ENCODE data around the gene OSBPL3.

OSBPL3 gene

DNA sequence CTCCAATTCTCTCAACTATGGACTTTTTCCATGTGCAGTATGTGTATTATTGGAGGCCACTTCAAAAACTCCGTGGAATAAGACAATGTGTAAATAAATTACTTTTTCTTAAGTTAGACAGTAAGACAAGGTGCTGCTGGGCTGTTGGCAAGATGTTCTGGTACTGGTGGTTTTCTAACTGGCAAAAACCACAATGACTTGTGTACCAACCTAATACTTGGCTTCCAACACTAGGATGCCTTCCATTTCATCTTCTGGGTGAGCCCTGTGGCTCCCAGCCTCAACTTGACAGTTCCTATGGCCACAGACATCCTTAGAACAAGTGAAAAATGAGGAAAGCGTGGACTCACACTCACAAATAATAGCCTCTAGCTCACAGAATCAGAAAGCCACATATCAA lies 77.0 kb downstream of the OSBPL3 start:
- Histone ChIP-seq H3K9me3 (ENCODE audit: control insufficient read depth, low read depth, low read length) (no peaks in the 10 kb centered on the region), H3K27ac (ENCODE audit: low read length) (no peak overlapping the region), H3K36me3 (ENCODE audit: control insufficient read depth, low read depth, low read length) (no peaks in the 10 kb centered on the region), H3K9ac (ENCODE audit: low read length) (no peak overlapping the region), H3K4me3 (ENCODE audit: low read length) (no peak overlapping the region), H3K4me1 (ENCODE audit: control insufficient read depth, low read depth, low read length) (no peaks in the 10 kb centered on the region), H3K27me3 (ENCODE audit: control insufficient read depth, insufficient read depth, low read length) (no peaks in the 10 kb centered on the region)

DNA sequence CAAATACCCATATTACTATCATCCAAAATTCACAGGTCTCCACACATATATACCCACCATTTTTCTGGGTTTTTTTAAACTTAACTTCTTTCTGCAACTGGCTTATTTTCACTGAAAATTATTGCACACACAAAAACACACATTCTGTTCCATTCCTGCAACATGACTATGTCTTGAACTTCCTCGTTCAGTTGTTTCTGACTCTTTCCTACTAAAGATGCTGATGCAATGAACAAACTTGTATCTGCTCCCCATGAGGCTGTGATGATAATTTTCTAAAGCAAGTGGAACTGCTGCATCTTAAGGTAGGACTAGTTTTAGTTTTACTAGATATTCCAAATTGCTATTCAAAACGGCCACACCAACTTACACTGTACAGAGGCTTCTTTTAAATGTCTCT lies 77.7 kb downstream of the OSBPL3 start:
- Histone ChIP-seq H3K36me3 (ENCODE audit: control insufficient read depth, low read depth, low read length) (no peaks in the 10 kb centered on the region), H3K27me3 (ENCODE audit: control insufficient read depth, insufficient read depth, low read length) (no peaks in the 10 kb centered on the region), H3K27ac (ENCODE audit: low read length) (no peak overlapping the region), H3K4me1 (ENCODE audit: control insufficient read depth, low read depth, low read length) (no peaks in the 10 kb centered on the region), H3K9me3 (ENCODE audit: control insufficient read depth, low read depth, low read length) (no peaks in the 10 kb centered on the region), H3K4me3 (ENCODE audit: low read length) (no peak overlapping the region), H3K9ac (ENCODE audit: low read length) (no peak overlapping the region)

GRCh38 chr7:24899905-24900304 lies 80.1 kb downstream of the OSBPL3 start:
- Histone ChIP-seq H3K4me1 (ENCODE audit: control insufficient read depth, low read depth, low read length) (no peaks in the 10 kb centered on the region), H3K9ac (ENCODE audit: low read length) (no peak overlapping the region), H3K36me3 (ENCODE audit: control insufficient read depth, low read depth, low read length) (no peaks in the 10 kb centered on the region), H3K27ac (ENCODE audit: low read length) (no peak overlapping the region), H3K4me3 (ENCODE audit: low read length) (no peak overlapping the region), H3K27me3 (ENCODE audit: control insufficient read depth, insufficient read depth, low read length) (no peaks in the 10 kb centered on the region), H3K9me3 (ENCODE audit: control insufficient read depth, low read depth, low read length) (no peaks in the 10 kb centered on the region)

DNA sequence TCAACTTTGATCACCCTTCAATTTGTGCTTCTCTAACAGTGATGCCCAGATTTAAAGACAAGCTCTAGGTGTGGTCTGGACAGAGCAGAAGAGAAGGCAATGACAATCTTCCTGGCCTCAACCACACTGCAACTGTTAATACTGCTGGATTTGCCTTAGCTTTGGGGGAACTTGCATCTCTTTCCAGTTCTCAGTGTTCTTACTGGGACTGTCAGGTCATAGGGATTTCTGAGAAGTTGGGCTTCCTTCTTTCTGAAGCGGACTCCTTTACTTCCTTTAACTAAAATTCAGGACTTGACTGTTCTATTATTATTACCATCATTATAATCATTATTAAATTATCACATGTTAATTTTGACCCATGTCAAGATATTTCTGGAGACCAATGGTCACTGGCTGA lies 80.8 kb downstream of the OSBPL3 start:
- no peaks in the 10 kb centered on the region for H3K36me3 ChIP-seq (ENCODE audit: control insufficient read depth, low read depth, low read length)
- H3K4me1 ChIP-seq (ENCODE audit: control insufficient read depth, low read depth, low read length), result no peaks in the 10 kb centered on the region
- no peaks in the 10 kb centered on the region for H3K9me3 ChIP-seq (ENCODE audit: control insufficient read depth, low read depth, low read length)
- no peak overlapping the region for H3K9ac ChIP-seq (ENCODE audit: low read length)
- H3K4me3 ChIP-seq (ENCODE audit: low read length), result no peak overlapping the region
- no peaks in the 10 kb centered on the region for H3K27me3 ChIP-seq (ENCODE audit: control insufficient read depth, insufficient read depth, low read length)
- H3K27ac ChIP-seq (ENCODE audit: low read length), result no peak overlapping the region

DNA sequence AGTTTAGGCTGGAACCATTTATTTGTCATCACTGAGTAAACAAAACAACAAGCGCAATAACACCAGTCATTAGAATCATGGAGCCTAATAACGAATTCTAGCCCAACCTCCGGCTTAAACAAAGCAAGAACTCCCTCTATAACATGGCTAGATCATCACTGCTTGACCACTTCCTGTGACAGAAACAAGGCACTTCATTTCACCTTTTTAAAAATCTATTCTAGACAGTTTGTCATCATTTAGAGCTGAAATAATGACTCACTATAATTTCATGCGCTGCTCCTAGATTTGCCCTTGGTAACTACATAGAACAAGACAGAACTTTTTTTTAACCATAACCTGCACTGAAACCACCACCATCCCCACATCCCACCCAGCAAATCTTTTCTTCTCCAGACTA lies 81.3 kb downstream of the OSBPL3 start:
- Histone ChIP-seq H3K4me3 (ENCODE audit: low read length) (no peak overlapping the region), H3K36me3 (ENCODE audit: control insufficient read depth, low read depth, low read length) (no peaks in the 10 kb centered on the region), H3K9ac (ENCODE audit: low read length) (no peak overlapping the region), H3K4me1 (ENCODE audit: control insufficient read depth, low read depth, low read length) (no peaks in the 10 kb centered on the region), H3K9me3 (ENCODE audit: control insufficient read depth, low read depth, low read length) (no peaks in the 10 kb centered on the region), H3K27me3 (ENCODE audit: control insufficient read depth, insufficient read depth, low read length) (no peaks in the 10 kb centered on the region), H3K27ac (ENCODE audit: low read length) (no peak overlapping the region)

GRCh38 chr7:24896031-24896501 lies 83.9 kb downstream of the OSBPL3 start:
- Histone ChIP-seq H3K9ac (ENCODE audit: low read length) (no peak overlapping the region), H3K36me3 (ENCODE audit: control insufficient read depth, low read depth, low read length) (no peaks in the 10 kb centered on the region), H3K4me1 (ENCODE audit: control insufficient read depth, low read depth, low read length) (no peaks in the 10 kb centered on the region), H3K27me3 (ENCODE audit: control insufficient read depth, insufficient read depth, low read length) (no peaks in the 10 kb centered on the region), H3K9me3 (ENCODE audit: control insufficient read depth, low read depth, low read length) (no peaks in the 10 kb centered on the region), H3K4me3 (ENCODE audit: low read length) (no peak overlapping the region), H3K27ac (ENCODE audit: low read length) (no peak overlapping the region)

DNA sequence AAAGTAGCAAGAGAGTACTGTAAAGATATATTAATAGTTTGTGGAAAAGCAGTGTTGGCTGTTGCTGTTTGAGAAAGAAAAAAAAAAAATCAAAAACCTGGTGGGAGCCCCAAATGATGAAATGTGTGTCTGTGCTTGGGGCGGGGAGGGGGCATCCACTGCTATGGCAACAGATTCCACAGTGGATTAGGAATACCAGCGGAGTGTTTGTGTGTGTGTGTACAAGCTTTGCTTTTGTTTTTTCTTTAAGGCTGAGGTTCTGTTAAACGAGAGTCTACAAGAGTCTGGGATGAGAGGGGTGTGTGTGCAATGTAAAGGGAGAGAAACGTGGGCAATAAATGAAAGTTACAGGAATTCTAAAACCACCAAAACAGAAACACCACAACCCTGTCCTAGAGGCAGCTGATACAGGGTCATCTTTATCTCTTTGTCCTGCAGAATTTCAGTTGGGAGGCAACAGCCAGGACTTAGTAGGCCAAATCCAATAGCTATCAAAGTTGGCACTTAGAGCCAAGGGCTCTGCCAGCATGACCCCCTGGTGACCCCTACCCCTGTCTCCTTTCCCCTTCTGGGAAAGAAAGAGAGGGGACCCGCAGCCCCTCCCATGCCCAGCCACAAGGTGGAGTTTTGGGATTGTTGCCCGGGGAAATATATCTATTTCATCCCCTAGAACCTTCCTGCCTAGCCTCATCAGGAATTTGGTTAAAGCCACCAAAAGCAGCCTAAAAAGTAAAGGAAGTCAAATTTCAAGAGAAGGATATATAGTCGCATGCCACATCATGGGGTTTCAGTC lies 85.4 kb downstream of the OSBPL3 start:
- Histone ChIP-seq H3K9ac (ENCODE audit: low read length) (no peak overlapping the region), H3K9me3 (ENCODE audit: control insufficient read depth, low read depth, low read length) (no peaks in the 10 kb centered on the region), H3K27ac (ENCODE audit: low read length) (no peak overlapping the region), H3K4me3 (ENCODE audit: low read length) (no peak overlapping the region), H3K36me3 (ENCODE audit: control insufficient read depth, low read depth, low read length) (no peaks in the 10 kb centered on the region), H3K4me1 (ENCODE audit: control insufficient read depth, low read depth, low read length) (no peaks in the 10 kb centered on the region), H3K27me3 (ENCODE audit: control insufficient read depth, insufficient read depth, low read length) (no peaks in the 10 kb centered on the region)

- Histone ChIP-seq H3K36me3 (ENCODE audit: control insufficient read depth, low read depth, low read length) (no peaks in the 10 kb centered on the region), H3K4me3 (ENCODE audit: low read length) (no peak overlapping the region), H3K27me3 (ENCODE audit: control insufficient read depth, insufficient read depth, low read length) (no peaks in the 10 kb centered on the region), H3K9ac (ENCODE audit: low read length) (no peak overlapping the region), H3K27ac (ENCODE audit: low read length) (no peak overlapping the region), H3K9me3 (ENCODE audit: control insufficient read depth, low read depth, low read length) (no peaks in the 10 kb centered on the region), H3K4me1 (ENCODE audit: control insufficient read depth, low read depth, low read length) (no peaks in the 10 kb centered on the region)
Observed at GRCh38 chr7:24891311-24891735, 88.7 kb downstream of the OSBPL3 start.

DNA sequence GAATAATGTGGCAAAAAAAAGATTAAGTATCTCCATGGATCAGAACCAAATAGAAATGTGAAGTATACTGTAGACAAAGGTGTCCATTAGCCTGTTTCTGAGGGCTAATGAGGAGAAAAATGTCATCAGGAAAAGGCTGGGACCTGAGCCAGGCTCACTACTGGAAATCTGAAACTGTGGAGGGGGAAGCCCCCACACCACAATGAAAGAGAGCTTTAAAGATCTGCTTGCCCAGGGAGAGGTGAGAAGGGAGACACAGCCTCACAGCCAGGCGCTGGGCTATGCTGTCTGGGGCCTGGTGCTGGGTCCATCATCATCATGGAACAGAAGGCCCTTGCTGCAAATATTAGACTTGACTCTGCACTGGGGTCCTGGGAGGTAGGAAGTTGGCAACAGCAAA lies 90.4 kb downstream of the OSBPL3 start:
- Histone ChIP-seq H3K9me3 (ENCODE audit: control insufficient read depth, low read depth, low read length) (no peaks in the 10 kb centered on the region), H3K36me3 (ENCODE audit: control insufficient read depth, low read depth, low read length) (no peaks in the 10 kb centered on the region), H3K27ac (ENCODE audit: low read length) (no peak overlapping the region), H3K4me1 (ENCODE audit: control insufficient read depth, low read depth, low read length) (no peaks in the 10 kb centered on the region), H3K27me3 (ENCODE audit: control insufficient read depth, insufficient read depth, low read length) (no peaks in the 10 kb centered on the region), H3K9ac (ENCODE audit: low read length) (no peak overlapping the region), H3K4me3 (ENCODE audit: low read length) (no peak overlapping the region)

GRCh38 chr7:24888653-24889052 lies 91.3 kb downstream of the OSBPL3 start:
- no peaks in the 10 kb centered on the region for H3K4me1 ChIP-seq (ENCODE audit: control insufficient read depth, low read depth, low read length)
- H3K9ac ChIP-seq (ENCODE audit: low read length), result no peak overlapping the region
- H3K36me3 ChIP-seq (ENCODE audit: control insufficient read depth, low read depth, low read length), result no peaks in the 10 kb centered on the region

GRCh38 chr7:24885716-24886115 lies 94.3 kb downstream of the OSBPL3 start:
- Histone ChIP-seq H3K9me3 (ENCODE audit: control insufficient read depth, low read depth, low read length) (no peaks in the 10 kb centered on the region), H3K36me3 (ENCODE audit: control insufficient read depth, low read depth, low read length) (no peaks in the 10 kb centered on the region), H3K27me3 (ENCODE audit: control insufficient read depth, insufficient read depth, low read length) (no peaks in the 10 kb centered on the region), H3K4me3 (ENCODE audit: low read length) (no peak overlapping the region), H3K4me1 (ENCODE audit: control insufficient read depth, low read depth, low read length) (no peaks in the 10 kb centered on the region), H3K27ac (ENCODE audit: low read length) (no peak overlapping the region), H3K9ac (ENCODE audit: low read length) (no peak overlapping the region)

More at GRCh38 chr7:24888653-24889052, 91.3 kb downstream of the OSBPL3 start:
- H3K27me3 ChIP-seq (ENCODE audit: control insufficient read depth, insufficient read depth, low read length), result no peaks in the 10 kb centered on the region
- no peak overlapping the region for H3K27ac ChIP-seq (ENCODE audit: low read length)
- no peaks in the 10 kb centered on the region for H3K9me3 ChIP-seq (ENCODE audit: control insufficient read depth, low read depth, low read length)
- H3K4me3 ChIP-seq (ENCODE audit: low read length), result no peak overlapping the region

GRCh38 chr7:24885305-24885704 lies 94.7 kb downstream of the OSBPL3 start:
- H3K4me1 ChIP-seq (ENCODE audit: control insufficient read depth, low read depth, low read length), result no peaks in the 10 kb centered on the region
- H3K36me3 ChIP-seq (ENCODE audit: control insufficient read depth, low read depth, low read length), result no peaks in the 10 kb centered on the region
- no peaks in the 10 kb centered on the region for H3K9me3 ChIP-seq (ENCODE audit: control insufficient read depth, low read depth, low read length)
- no peaks in the 10 kb centered on the region for H3K27me3 ChIP-seq (ENCODE audit: control insufficient read depth, insufficient read depth, low read length)
- no peak overlapping the region for H3K27ac ChIP-seq (ENCODE audit: low read length)
- no peak overlapping the region for H3K4me3 ChIP-seq (ENCODE audit: low read length)
- H3K9ac ChIP-seq (ENCODE audit: low read length), result no peak overlapping the region

Measured in iPS-18a (cell line).